GM12878 (cell line): ENCODE results near the gene HMCN1. TPM values are rescaled to one million over a fixed set of nuclear protein-coding genes. Genes with fewer than 3 reads are reported as not detected.

Experiments
- ATAC-seq: fragments of 200-7000 bp; cut with Tn5 transposase; 3 replicates; pipeline ENCODE4 v1.9.1; 2020; ENCODE audit warnings: mild to moderate bottlenecking, moderate library complexity
- BruUV-seq: library from RNA; stranded (reverse); fragments of 400-500 nt; replicated peaks from 2 replicates; lab custom pipeline; 2021; lab: Mats Ljungman, UMichigan
- CTCF ChIA-PET: fragments of 300-600 bp; sonication (Branson Sonifier 250); formaldehyde crosslinking; extraction: SDS; loops from one replicate; lab custom pipeline; 2021; ENCODE audit warnings: inconsistent platforms; lab: Yijun Ruan, JAX
- POLR2A ChIA-PET: fragments of 350-600 bp; formaldehyde crosslinking; extraction: SDS; loops from one replicate; lab custom pipeline; 2021; ENCODE audit warnings: inconsistent platforms; lab: Charles Lee
- RAD21 ChIA-PET: fragments of 300-600 bp; sonication (Branson Sonifier 250); formaldehyde crosslinking; loops from one replicate; lab custom pipeline; 2023; ENCODE audit warnings: antibody characterized with exemption; ENCODE audit not compliant: unreplicated experiment; lab: Charles Lee
- SMC1A ChIA-PET: fragments of 300-600 bp; sonication (Branson Sonifier 250); formaldehyde crosslinking; loops from one replicate; lab custom pipeline; 2023; ENCODE audit not compliant: unreplicated experiment, uncharacterized antibody; lab: Charles Lee
- DNase-seq: peaks from one replicate; pipeline ENCODE4 v3.0.0-alpha.2; 2011; ENCODE audit warnings: low read depth, low spot score
- FAIRE-seq: peaks from 3 replicates; lab custom pipeline; 2011; peaks lifted over from hg19 to GRCh38; lab: Jason Lieb, UNC
- H2AFZ ChIP-seq: 2 replicates; pipeline ENCODE4 v1.6.0; 2011; ENCODE audit warnings: low read depth, low read length, control low read depth; ENCODE audit not compliant: control insufficient read depth
- H3K27ac ChIP-seq: 2 replicates; pipeline ENCODE4 v1.5.1; 2011; ENCODE audit warnings: control low read depth; ENCODE audit not compliant: control insufficient read depth, insufficient read depth
- H3K27me3 ChIP-seq, 2 experiments: replicated peaks in 1 of 2; 2 replicates each; pipeline versions ENCODE4 v1.6.0 to v1.6.1; 2011; ENCODE audit warnings: low read length in 1 of 2; ENCODE audit not compliant: control insufficient read depth in 2 of 2, insufficient read depth in 2 of 2
- H3K36me3 ChIP-seq, 2 experiments: 2 replicates each; pipeline ENCODE4 v1.5.1; 2011; ENCODE audit warnings: low read length in 1 of 2; ENCODE audit not compliant: control insufficient read depth in 2 of 2, insufficient read depth in 2 of 2
- H3K4me1 ChIP-seq: 2 replicates; pipeline ENCODE4 v1.6.1; 2011; ENCODE audit warnings: mild to moderate bottlenecking, low read length, moderate library complexity, mixed read lengths; ENCODE audit not compliant: control insufficient read depth, insufficient read depth
- H3K4me2 ChIP-seq: 2 replicates; pipeline ENCODE4 v1.6.0; 2011; ENCODE audit warnings: control low read depth; ENCODE audit not compliant: control insufficient read depth, insufficient read depth
- H3K4me3 ChIP-seq: fragments of 200-600 bp; sonication (generic); 2 replicates; pipeline ENCODE4 v1.5.1; 2016
- H3K79me2 ChIP-seq: 2 replicates; pipeline ENCODE4 v1.6.0; 2011; ENCODE audit warnings: low read length; ENCODE audit not compliant: control insufficient read depth, insufficient read depth
- H3K9ac ChIP-seq: 2 replicates; pipeline ENCODE4 v1.8.0; 2011; ENCODE audit warnings: low read length, control low read depth, mixed read lengths; ENCODE audit not compliant: control insufficient read depth, insufficient read depth
- H3K9me3 ChIP-seq: replicated peaks from 3 replicates; pipeline ENCODE4 v1.5.1; 2011; ENCODE audit warnings: mild to moderate bottlenecking, low read length; ENCODE audit not compliant: control insufficient read depth, insufficient read depth
- H4K20me1 ChIP-seq: 2 replicates; pipeline ENCODE4 v1.6.0; 2011; ENCODE audit not compliant: control insufficient read depth, insufficient read depth
- ATF7 ChIP-seq: fragments of 450-650 bp; IDR thresholded peaks from 2 replicates; pipeline ENCODE4 v1.6.1; 2016; ENCODE audit warnings: low read depth, mild to moderate bottlenecking
- CREB1 ChIP-seq: IDR thresholded peaks from 2 replicates; pipeline ENCODE4 v1.6.1; 2012; ENCODE audit warnings: low read depth, mild to moderate bottlenecking, inconsistent platforms
- CREM ChIP-seq: IDR thresholded peaks from 2 replicates; pipeline ENCODE4 v1.6.1; 2014; ENCODE audit warnings: antibody characterized with exemption, low read depth
- LARP7 ChIP-seq: fragments of 450-650 bp; IDR thresholded peaks from 2 replicates; pipeline ENCODE4 v1.6.1; 2017; ENCODE audit warnings: mild to moderate bottlenecking
- MTA3 ChIP-seq: IDR thresholded peaks from 2 replicates; pipeline ENCODE4 v1.6.1; 2012; ENCODE audit warnings: low read length, inconsistent platforms, borderline replicate concordance
- SUPT20H ChIP-seq: IDR thresholded peaks from 2 replicates; pipeline ENCODE4 v1.6.1; 2011; ENCODE audit warnings: low read depth, mild to moderate bottlenecking, low read length, moderate library complexity, borderline replicate concordance; ENCODE audit not compliant: control insufficient read depth
- USF2 ChIP-seq: IDR thresholded peaks from 2 replicates; pipeline ENCODE4 v1.6.1; 2011; ENCODE audit warnings: low read depth, low read length, improper control_type of control experiment, borderline replicate concordance
- ZNF274 ChIP-seq: IDR thresholded peaks from one replicate; pipeline ENCODE4 v1.8.0; 2011; ENCODE audit not compliant: insufficient read length, insufficient read depth
- WGBS: methylation state at CpG from one replicate; pipeline ENCODE4 v1.1.6; 2016; ENCODE audit warnings: low lambda C conversion rate; ENCODE audit not compliant: insufficient replicate concordance, insufficient coverage; ENCODE audit errors: missing lambda C conversion rate; 5-methylcytosine and 5-hydroxymethylcytosine counted together
- in situ Hi-C: fragments of 300-500 bp; cut with MboI; formaldehyde crosslinking; loops from 9 replicates; pipeline ENCODE4 v1.14.3; 2018; ENCODE audit warnings: mixed read lengths
- intact Hi-C: fragments of 100-400 bp; cut with micrococcal nuclease; formaldehyde crosslinking; loops from one replicate; pipeline ENCODE4 v1.14.2; 2022; ENCODE audit not compliant: unreplicated experiment
- polyA plus RNA-seq, 11 experiments: library from polyadenylated mRNA; depleted of rRNA in 4 of 11; unstranded in 6 of 11; stranded (reverse) in 5 of 11; fragments of >200 nt; fragmentation: Nextera tagmentation in 4 of 11; fragmentation: Illumina TruSeq in 1 of 11; extraction: Ambion mirVana in 4 of 11; extraction: Trizol in 1 of 11; gene quantifications; 1 replicate in 1 of 11; 2 replicates in 10 of 11; pipeline versions ENCODE4 v1.2.1 to v1.2.3, GENCODE V29; 2011 to 2016; ENCODE audit warnings: inconsistent platforms in 2 of 11, missing spikeins in 2 of 11, low read depth in 1 of 11
- total RNA-seq, 4 experiments: library from RNA; depleted of rRNA in 3 of 4; stranded (reverse); fragments of >200 nt in 3 of 4; fragmentation: Illumina TruSeq in 1 of 4; extraction: Trizol in 1 of 4; gene quantifications; 2 replicates each; pipeline versions ENCODE4 v1.2.1 to v1.2.3, GENCODE V29; 2013 to 2021
- TF ChIP-seq, protein P1 (sequence below): IDR thresholded peaks from 2 replicates; pipeline ENCODE4 v1.6.1; 2011; ENCODE audit warnings: borderline replicate concordance, low read depth, mild to moderate bottlenecking, moderate library complexity, low read length; ENCODE audit not compliant: insufficient read depth, poor library complexity, severe bottlenecking

HMCN1 gene
- total and polyA plus RNA-seq, 10 of the 15 experiments (the other 5 are each of a cell fraction or from before 2014, with no cell fraction given), result under 0.01 to 0.07 TPM; not detected in 8

GRCh38 chr1:186149591-186149990 lies 415.4 kb downstream of the HMCN1 start:
- ATAC-seq, result no peak
- BruUV-seq, result no TSS peak
- H3K27me3 ChIP-seq, result peaks cover 0 to 4% of the 10 kb centered on the region in 2 experiments; a peak in 2 of 4 replicates
- no peak overlapping the region for H3K4me2 ChIP-seq
- CTCF ChIA-PET, result no interaction called here
- WGBS, result 0% methylated on average over 2 of the region's 2 CpGs
- no peak for DNase-seq
- no peaks in the 10 kb centered on the region for H3K36me3 ChIP-seq
- in situ Hi-C loops, result no loop called here
- TF ChIP-seq MTA3 (no peak), ATF7 (no peak), LARP7 (no peak), CREB1 (no peak), ZNF274 (no peak), CREM (no peak), USF2 (no peak), SUPT20H (no peak)
- TF ChIP-seq, protein P1, sequence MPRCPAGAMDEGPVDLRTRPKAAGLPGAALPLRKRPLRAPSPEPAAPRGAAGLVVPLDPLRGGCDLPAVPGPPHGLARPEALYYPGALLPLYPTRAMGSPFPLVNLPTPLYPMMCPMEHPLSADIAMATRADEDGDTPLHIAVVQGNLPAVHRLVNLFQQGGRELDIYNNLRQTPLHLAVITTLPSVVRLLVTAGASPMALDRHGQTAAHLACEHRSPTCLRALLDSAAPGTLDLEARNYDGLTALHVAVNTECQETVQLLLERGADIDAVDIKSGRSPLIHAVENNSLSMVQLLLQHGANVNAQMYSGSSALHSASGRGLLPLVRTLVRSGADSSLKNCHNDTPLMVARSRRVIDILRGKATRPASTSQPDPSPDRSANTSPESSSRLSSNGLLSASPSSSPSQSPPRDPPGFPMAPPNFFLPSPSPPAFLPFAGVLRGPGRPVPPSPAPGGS, result no peak
- TF ChIP-seq, all 136 proteins: peak for 0
- Histone ChIP-seq H3K4me1 (no peaks in the 10 kb centered on the region), H3K27ac (no peak overlapping the region), H3K4me3 (no peak overlapping the region), H3K9me3 (no peaks in the 10 kb centered on the region), H4K20me1 (no peaks in the 10 kb centered on the region), H3K79me2 (no peaks in the 10 kb centered on the region), H3K9ac (no peak overlapping the region), H2AFZ (no peak overlapping the region)
- ChIA-PET RAD21 (interaction anchor here (0.8 kb wide), 1 partner anchor 21 kb away, joined by 3 read pairs; no protein-coding TSS in a partner anchor), SMC1A (interaction anchor here (1.7 kb wide), 1 partner anchor 11 kb away, joined by 3 read pairs; no protein-coding TSS in a partner anchor), POLR2A (no interaction called here)
- intact Hi-C loops, result no loop called here
- FAIRE-seq, result no peak
